Liver (tissue), 9 donors: Measurements from ENCODE around the gene RALB. TPM values are rescaled to one million over a fixed set of nuclear protein-coding genes. Genes with fewer than 3 reads are reported as not detected.
"Not testable (repeated sequence)": the region's sequence is repeated elsewhere in the genome, so short reads cannot be mapped to it uniquely, and the experiment has no call there.

Experiments used
- DNase-seq: peaks from one replicate; pipeline ENCODE4 v3.0.0-alpha.2; 2017; ENCODE audit warnings: low spot score
- H3K27ac ChIP-seq, 2 donors: one replicate each; pipeline ENCODE4 v1.7.0; 2013; ENCODE audit warnings: inconsistent platforms in 2 of 2, low read length in 2 of 2, control low read depth in 1 of 2, low read depth in 1 of 2, mild to moderate bottlenecking in 1 of 2
- H3K27me3 ChIP-seq, 4 donors: one replicate each; pipeline versions ENCODE4 v1.6.1 to v1.7.0; 2013; ENCODE audit warnings: low read length in 3 of 4, inconsistent platforms in 1 of 4, mild to moderate bottlenecking in 1 of 4, moderate library complexity in 1 of 4; ENCODE audit not compliant: control insufficient read depth in 4 of 4, insufficient read depth in 4 of 4
- H3K36me3 ChIP-seq, 4 donors: one replicate each; pipeline versions ENCODE4 v1.6.1 to v1.7.0; 2013; ENCODE audit warnings: low read length in 3 of 4, mild to moderate bottlenecking in 3 of 4, low read depth in 1 of 4, moderate library complexity in 1 of 4; ENCODE audit not compliant: control insufficient read depth in 4 of 4, insufficient read depth in 3 of 4
- H3K4me1 ChIP-seq, 4 donors: one replicate each; pipeline versions ENCODE4 v1.6.1 to v1.7.0; 2013; ENCODE audit warnings: low read length in 3 of 4, mild to moderate bottlenecking in 3 of 4, moderate library complexity in 1 of 4; ENCODE audit not compliant: control insufficient read depth in 4 of 4, insufficient read depth in 4 of 4
- H3K4me3 ChIP-seq, 3 donors: one replicate each; pipeline versions ENCODE4 v1.6.1 to v1.7.0; 2013; ENCODE audit warnings: low read length in 3 of 3, control low read depth in 1 of 3, low read depth in 1 of 3, mild to moderate bottlenecking in 1 of 3
- H3K9ac ChIP-seq, 2 donors: one replicate each; pipeline ENCODE4 v1.7.0; 2013; ENCODE audit warnings: low read length in 2 of 2, mild to moderate bottlenecking in 2 of 2, moderate library complexity in 2 of 2, control low read depth in 1 of 2, low read depth in 1 of 2
- H3K9me3 ChIP-seq, 4 donors: one replicate each; pipeline versions ENCODE4 v1.6.1 to v1.7.0; 2013; ENCODE audit warnings: low read length in 3 of 4; ENCODE audit not compliant: control insufficient read depth in 4 of 4
- EGR1 ChIP-seq, 2 donors: IDR thresholded peaks; 2 replicates each; pipeline ENCODE4 v1.6.1; 2016 to 2018; ENCODE audit warnings: antibody characterized with exemption in 2 of 2, low read depth in 2 of 2
- FOXA1 ChIP-seq: IDR thresholded peaks from 2 replicates; pipeline ENCODE4 v1.6.1; 2016; ENCODE audit warnings: antibody characterized with exemption
- FOXA2 ChIP-seq: IDR thresholded peaks from 2 replicates; pipeline ENCODE4 v1.6.1; 2016; ENCODE audit warnings: antibody characterized with exemption
- GABPA ChIP-seq, 2 donors: IDR thresholded peaks in 1 of 2; conservative IDR thresholded peaks in 1 of 2; 2 replicates each; pipeline ENCODE4 v1.6.1; 2016; ENCODE audit warnings: antibody characterized with exemption in 2 of 2, mild to moderate bottlenecking in 1 of 2, moderate library complexity in 1 of 2
- HNF4A ChIP-seq, 2 donors: conservative IDR thresholded peaks; 2 replicates each; pipeline ENCODE4 v1.6.1; 2016; ENCODE audit warnings: antibody characterized with exemption in 2 of 2, mild to moderate bottlenecking in 2 of 2
- JUND ChIP-seq, 2 donors: IDR thresholded peaks; 2 replicates each; pipeline ENCODE4 v1.6.1; 2016; ENCODE audit warnings: antibody characterized with exemption in 2 of 2
- NR2F2 ChIP-seq: IDR thresholded peaks from 2 replicates; pipeline ENCODE4 v1.6.1; 2016; ENCODE audit warnings: antibody characterized with exemption
- SP1 ChIP-seq: IDR thresholded peaks from 2 replicates; pipeline ENCODE4 v1.6.1; 2018; ENCODE audit warnings: antibody characterized with exemption, mild to moderate bottlenecking
- TAF1 ChIP-seq: conservative IDR thresholded peaks from 2 replicates; pipeline ENCODE4 v1.6.1; 2016; ENCODE audit warnings: antibody characterized with exemption, mild to moderate bottlenecking
- WGBS: extraction: QIAGEN DNeasy Blood & Tissue Kit; methylation state at CpG from one replicate; pipeline ENCODE4 v1.1.7; 2013; 5-methylcytosine and 5-hydroxymethylcytosine counted together
- polyA plus RNA-seq, 2 donors: library from polyadenylated mRNA; stranded (reverse) in 1 of 2; unstranded in 1 of 2; fragments of 200-250 nt in 1 of 2; fragments of >200 nt in 1 of 2; fragmentation: Nextera tagmentation in 1 of 2; extraction: Ambion mirVana in 1 of 2; gene quantifications; one replicate each; pipeline versions ENCODE4 v1.2.1 to v1.2.3, GENCODE V29; 2013 to 2015
- total RNA-seq, 2 donors: library from RNA; depleted of rRNA; stranded (reverse); fragments of >200 nt; gene quantifications; one replicate each; pipeline ENCODE4 v1.2.3, GENCODE V29; 2014
- TF ChIP-seq, protein P1 (sequence below): IDR thresholded peaks from 2 replicates; pipeline ENCODE4 v1.6.1; 2016; ENCODE audit warnings: antibody characterized with exemption
- TF ChIP-seq, protein P2 (sequence below): IDR thresholded peaks from 2 replicates; pipeline ENCODE4 v1.6.1; 2016; ENCODE audit warnings: antibody characterized with exemption
- TF ChIP-seq, protein P3 (sequence below): IDR thresholded peaks from 2 replicates; pipeline ENCODE4 v1.6.1; 2016; ENCODE audit warnings: antibody characterized with exemption, mild to moderate bottlenecking
- TF ChIP-seq, protein P4 (sequence below): fragments of 150-350 bp; IDR thresholded peaks from 2 replicates; pipeline ENCODE4 v1.5.1; 2017; ENCODE audit warnings: improper control_type of control experiment, low read depth, low read length; ENCODE audit not compliant: missing input control
- donor health status: healthy.
- donor health status: healthy.
- donor health status: healthy.
- donor health status: healthy.
- donor health status: healthy.

RALB gene
- total and polyA plus RNA-seq, 4 donors, result 11.1 to 26.4 (median 20.1) TPM

DNA sequence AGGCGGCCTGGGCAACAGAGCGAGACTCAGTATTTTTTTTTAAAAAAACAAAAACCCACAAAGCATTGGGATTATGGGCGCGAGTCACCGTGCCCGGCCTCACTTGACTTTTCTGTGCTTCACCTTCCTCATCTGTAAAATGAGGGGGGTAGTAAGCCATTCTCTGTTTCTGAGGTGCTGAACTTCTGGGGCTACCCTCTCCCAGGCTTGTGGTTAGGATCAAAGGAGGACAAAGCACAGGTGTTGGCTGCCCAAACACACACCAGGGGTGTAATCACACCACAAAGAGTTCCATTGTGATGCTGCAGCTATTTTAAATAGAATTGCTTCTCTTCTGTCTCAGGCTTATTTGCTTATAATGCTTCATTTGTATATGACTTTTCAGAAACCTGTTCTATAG, 57.5 kb downstream of the RALB start:
- Histone ChIP-seq H3K36me3 (no peaks in the 10 kb centered on the region), H3K27ac (no peak overlapping the region), H3K27me3 (no peaks in the 10 kb centered on the region), H3K9me3 (no peaks in the 10 kb centered on the region), H3K9ac (no peak overlapping the region), H3K4me1 (peaks cover 0 to 15% (median 10%) of the 10 kb centered on the region in 4 donors), H3K4me3 (no peak overlapping the region)
- 94% methylated on average over 6 of the region's 6 CpGs for WGBS
- DNase-seq, result no peak
- TF ChIP-seq FOXA2, result no peak
- no peak for TF ChIP-seq JUND (IDR thresholded peaks at IDR 0.05)
- TF ChIP-seq SP1, result no peak
- no peak for TF ChIP-seq HNF4A (conservative IDR thresholded peaks at IDR 0.05)
- no peak for TF ChIP-seq EGR1 (IDR thresholded peaks at IDR 0.05; ENCODE audit: low read depth in 2 of 2)
- TF ChIP-seq, protein P1, sequence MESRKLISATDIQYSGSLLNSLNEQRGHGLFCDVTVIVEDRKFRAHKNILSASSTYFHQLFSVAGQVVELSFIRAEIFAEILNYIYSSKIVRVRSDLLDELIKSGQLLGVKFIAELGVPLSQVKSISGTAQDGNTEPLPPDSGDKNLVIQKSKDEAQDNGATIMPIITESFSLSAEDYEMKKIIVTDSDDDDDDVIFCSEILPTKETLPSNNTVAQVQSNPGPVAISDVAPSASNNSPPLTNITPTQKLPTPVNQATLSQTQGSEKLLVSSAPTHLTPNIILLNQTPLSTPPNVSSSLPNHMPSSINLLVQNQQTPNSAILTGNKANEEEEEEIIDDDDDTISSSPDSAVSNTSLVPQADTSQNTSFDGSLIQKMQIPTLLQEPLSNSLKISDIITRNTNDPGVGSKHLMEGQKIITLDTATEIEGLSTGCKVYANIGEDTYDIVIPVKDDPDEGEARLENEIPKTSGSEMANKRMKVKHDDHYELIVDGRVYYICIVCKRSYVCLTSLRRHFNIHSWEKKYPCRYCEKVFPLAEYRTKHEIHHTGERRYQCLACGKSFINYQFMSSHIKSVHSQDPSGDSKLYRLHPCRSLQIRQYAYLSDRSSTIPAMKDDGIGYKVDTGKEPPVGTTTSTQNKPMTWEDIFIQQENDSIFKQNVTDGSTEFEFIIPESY, result no peak

DNA sequence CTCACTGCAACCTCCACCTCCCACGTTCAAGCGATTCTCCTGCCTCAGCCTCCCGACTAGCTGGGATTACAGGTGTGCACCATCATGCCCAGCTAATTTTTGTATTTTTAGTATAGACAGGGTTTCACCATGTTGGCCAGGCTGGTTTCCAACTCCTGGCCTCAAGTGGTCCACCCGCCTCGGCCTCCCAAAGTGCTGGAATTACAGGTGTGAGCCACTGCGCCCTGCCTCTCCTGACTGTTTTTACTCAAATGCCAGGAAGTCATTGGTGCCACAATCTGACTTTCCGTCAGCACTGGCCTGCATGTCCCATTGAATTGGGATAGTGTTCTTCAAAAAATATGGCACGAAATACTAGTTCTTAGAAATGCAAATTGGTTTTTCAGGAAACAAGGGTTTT, 58.2 kb downstream of the RALB start:
- H3K9me3 ChIP-seq, H3K36me3 ChIP-seq, H3K4me3 ChIP-seq, H3K27ac ChIP-seq, H3K27me3 ChIP-seq, DNase-seq, H3K9ac ChIP-seq: not testable (repeated sequence)
- peaks cover 0 to 15% (median 10%) of the 10 kb centered on the region in 4 donors for H3K4me1 ChIP-seq
- 96% methylated on average over 8 of the region's 8 CpGs for WGBS

DNA sequence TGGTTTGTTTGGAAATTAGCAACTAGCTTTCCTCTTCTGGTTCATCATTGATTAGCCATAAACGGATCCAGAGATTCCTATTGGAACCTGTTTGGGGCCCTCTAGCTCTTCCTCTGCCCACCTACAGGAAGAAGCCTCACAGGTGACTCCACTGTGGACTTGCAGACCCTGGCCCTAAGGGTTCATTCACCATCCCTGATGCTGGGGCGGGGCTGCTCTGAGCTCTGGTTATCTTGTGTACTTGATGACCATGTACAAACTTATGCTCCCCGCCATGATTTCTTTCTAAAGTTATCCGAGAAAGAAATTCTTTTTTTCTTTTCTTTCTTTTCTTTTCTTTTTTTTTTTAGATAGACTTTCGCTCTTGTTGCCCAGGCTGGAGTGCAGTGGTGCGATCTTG, 59.4 kb downstream of the RALB start:
- H3K36me3 ChIP-seq, result no peaks in the 10 kb centered on the region
- WGBS, result 74% methylated on average over 6 of the region's 6 CpGs
- no peak for DNase-seq
- TF ChIP-seq FOXA1, result no peak
- TF ChIP-seq, protein P2, sequence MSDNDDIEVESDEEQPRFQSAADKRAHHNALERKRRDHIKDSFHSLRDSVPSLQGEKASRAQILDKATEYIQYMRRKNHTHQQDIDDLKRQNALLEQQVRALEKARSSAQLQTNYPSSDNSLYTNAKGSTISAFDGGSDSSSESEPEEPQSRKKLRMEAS, result no peak
- TF ChIP-seq GABPA (IDR thresholded peaks at IDR 0.05 in 1 of 2, conservative IDR thresholded peaks at IDR 0.05 in 1 of 2), result no peak
- TF ChIP-seq, protein P3, sequence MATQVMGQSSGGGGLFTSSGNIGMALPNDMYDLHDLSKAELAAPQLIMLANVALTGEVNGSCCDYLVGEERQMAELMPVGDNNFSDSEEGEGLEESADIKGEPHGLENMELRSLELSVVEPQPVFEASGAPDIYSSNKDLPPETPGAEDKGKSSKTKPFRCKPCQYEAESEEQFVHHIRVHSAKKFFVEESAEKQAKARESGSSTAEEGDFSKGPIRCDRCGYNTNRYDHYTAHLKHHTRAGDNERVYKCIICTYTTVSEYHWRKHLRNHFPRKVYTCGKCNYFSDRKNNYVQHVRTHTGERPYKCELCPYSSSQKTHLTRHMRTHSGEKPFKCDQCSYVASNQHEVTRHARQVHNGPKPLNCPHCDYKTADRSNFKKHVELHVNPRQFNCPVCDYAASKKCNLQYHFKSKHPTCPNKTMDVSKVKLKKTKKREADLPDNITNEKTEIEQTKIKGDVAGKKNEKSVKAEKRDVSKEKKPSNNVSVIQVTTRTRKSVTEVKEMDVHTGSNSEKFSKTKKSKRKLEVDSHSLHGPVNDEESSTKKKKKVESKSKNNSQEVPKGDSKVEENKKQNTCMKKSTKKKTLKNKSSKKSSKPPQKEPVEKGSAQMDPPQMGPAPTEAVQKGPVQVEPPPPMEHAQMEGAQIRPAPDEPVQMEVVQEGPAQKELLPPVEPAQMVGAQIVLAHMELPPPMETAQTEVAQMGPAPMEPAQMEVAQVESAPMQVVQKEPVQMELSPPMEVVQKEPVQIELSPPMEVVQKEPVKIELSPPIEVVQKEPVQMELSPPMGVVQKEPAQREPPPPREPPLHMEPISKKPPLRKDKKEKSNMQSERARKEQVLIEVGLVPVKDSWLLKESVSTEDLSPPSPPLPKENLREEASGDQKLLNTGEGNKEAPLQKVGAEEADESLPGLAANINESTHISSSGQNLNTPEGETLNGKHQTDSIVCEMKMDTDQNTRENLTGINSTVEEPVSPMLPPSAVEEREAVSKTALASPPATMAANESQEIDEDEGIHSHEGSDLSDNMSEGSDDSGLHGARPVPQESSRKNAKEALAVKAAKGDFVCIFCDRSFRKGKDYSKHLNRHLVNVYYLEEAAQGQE, result no peak
- TF ChIP-seq TAF1, result no peak
- TF ChIP-seq NR2F2, result no peak
- TF ChIP-seq, protein P4, sequence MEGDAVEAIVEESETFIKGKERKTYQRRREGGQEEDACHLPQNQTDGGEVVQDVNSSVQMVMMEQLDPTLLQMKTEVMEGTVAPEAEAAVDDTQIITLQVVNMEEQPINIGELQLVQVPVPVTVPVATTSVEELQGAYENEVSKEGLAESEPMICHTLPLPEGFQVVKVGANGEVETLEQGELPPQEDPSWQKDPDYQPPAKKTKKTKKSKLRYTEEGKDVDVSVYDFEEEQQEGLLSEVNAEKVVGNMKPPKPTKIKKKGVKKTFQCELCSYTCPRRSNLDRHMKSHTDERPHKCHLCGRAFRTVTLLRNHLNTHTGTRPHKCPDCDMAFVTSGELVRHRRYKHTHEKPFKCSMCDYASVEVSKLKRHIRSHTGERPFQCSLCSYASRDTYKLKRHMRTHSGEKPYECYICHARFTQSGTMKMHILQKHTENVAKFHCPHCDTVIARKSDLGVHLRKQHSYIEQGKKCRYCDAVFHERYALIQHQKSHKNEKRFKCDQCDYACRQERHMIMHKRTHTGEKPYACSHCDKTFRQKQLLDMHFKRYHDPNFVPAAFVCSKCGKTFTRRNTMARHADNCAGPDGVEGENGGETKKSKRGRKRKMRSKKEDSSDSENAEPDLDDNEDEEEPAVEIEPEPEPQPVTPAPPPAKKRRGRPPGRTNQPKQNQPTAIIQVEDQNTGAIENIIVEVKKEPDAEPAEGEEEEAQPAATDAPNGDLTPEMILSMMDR, result no peak
- TF ChIP-seq EGR1 (IDR thresholded peaks at IDR 0.05; ENCODE audit: low read depth in 2 of 2), result no peak
- TF ChIP-seq SP1, result no peak
- H3K9me3 ChIP-seq, result no peaks in the 10 kb centered on the region
- no peak overlapping the region for H3K27ac ChIP-seq
- no peak overlapping the region for H3K9ac ChIP-seq
- H3K4me3 ChIP-seq, result no peak overlapping the region
- peaks cover 0 to 15% (median 10%) of the 10 kb centered on the region in 4 donors for H3K4me1 ChIP-seq
- H3K27me3 ChIP-seq, result no peaks in the 10 kb centered on the region
